ENCODE results near the gene DCUN1D2. TPM values are rescaled to one million over a fixed set of nuclear protein-coding genes. Genes with fewer than 3 reads are reported as not detected.

The DCUN1D2 gene
- total RNA-seq, 3 donors from 2014 or later, result 15.8 to 22.4 (median 16.4) TPM

DNA sequence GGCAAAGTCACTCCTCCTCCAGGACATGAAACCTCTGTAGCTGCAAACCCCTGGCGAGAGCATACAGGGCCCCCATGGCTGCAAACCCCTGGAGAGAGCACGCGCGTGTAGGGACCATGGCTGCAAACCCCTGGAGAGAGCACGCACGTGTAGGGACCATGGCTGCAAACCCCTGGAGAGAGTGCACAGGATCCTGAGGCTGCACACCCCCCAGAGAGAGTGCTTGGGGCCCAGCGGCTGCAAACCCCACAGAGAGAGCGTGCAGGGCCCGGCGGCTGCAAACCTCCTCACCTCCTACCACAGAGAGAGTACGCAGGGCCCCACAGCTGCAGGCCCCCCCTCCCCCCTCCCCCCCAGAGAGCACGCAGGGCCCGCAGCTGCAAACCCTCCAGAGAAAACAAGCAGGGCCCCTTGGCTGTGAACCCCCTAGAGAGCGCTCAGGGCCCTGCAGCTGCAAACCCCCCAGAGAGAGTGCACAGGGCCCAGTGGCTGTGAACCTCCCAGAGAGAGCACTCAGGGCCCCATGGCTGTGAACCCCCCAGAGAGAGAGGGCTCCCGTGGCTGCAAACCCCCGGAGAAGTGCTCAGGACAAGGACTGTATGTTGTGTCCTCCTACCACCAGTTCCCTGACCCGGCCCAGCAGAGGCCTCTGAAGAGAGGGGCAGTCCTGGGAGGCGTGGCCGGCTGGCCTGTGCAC lies 44.6 kb downstream of the DCUN1D2 start:
- Histone ChIP-seq H3K9me3 (no peaks in the 10 kb centered on the region), H3K27ac (no peak overlapping the region), H3K4me3 (no peak overlapping the region), H3K36me3 (no peaks in the 10 kb centered on the region), H3K4me1 (no peaks in the 10 kb centered on the region), H3K27me3 (no peaks in the 10 kb centered on the region)
- intact Hi-C loops (cut with DNase I; ENCODE audit: low total_unique reads), result no loop called here
- TF ChIP-seq POLR2A (IDR thresholded peaks at IDR 0.05) (no peak), POLR2AphosphoS5 (IDR thresholded peaks at IDR 0.05) (no peak)
- TF ChIP-seq, protein P1, sequence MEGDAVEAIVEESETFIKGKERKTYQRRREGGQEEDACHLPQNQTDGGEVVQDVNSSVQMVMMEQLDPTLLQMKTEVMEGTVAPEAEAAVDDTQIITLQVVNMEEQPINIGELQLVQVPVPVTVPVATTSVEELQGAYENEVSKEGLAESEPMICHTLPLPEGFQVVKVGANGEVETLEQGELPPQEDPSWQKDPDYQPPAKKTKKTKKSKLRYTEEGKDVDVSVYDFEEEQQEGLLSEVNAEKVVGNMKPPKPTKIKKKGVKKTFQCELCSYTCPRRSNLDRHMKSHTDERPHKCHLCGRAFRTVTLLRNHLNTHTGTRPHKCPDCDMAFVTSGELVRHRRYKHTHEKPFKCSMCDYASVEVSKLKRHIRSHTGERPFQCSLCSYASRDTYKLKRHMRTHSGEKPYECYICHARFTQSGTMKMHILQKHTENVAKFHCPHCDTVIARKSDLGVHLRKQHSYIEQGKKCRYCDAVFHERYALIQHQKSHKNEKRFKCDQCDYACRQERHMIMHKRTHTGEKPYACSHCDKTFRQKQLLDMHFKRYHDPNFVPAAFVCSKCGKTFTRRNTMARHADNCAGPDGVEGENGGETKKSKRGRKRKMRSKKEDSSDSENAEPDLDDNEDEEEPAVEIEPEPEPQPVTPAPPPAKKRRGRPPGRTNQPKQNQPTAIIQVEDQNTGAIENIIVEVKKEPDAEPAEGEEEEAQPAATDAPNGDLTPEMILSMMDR (IDR thresholded peaks at IDR 0.05), result no peak
- peak in 1 of 2 donors; percentile 35 for DNase-seq (ENCODE audit: low spot score in 2 of 2)

DNA sequence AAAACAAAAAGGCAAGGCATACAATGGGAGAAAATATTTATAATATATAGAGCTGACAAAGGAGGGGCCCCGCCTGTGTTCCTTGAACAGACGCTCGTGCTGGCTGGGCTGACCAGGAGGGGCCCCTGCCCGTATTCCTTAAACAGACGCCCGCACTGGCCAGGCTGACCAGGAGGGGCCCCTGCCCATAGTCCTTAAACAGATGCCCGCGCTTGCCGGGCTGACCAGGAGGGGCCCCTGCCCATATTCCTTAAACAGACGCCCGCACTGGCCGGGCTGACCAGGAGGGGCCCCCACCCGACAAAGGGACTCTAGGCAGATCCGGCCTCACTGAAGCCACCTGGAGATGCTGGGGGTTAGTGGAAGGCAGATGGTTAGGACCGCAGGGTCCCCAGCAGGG lies 46.5 kb downstream of the DCUN1D2 start:
- Histone ChIP-seq H3K27ac (no peak overlapping the region), H3K4me3 (no peak overlapping the region), H3K36me3 (no peaks in the 10 kb centered on the region), H3K9me3 (no peaks in the 10 kb centered on the region), H3K4me1 (no peaks in the 10 kb centered on the region), H3K27me3 (no peaks in the 10 kb centered on the region)
- TF ChIP-seq, protein P1 (IDR thresholded peaks at IDR 0.05), result no peak
- TF ChIP-seq POLR2A (IDR thresholded peaks at IDR 0.05) (no peak), POLR2AphosphoS5 (IDR thresholded peaks at IDR 0.05) (no peak)
- intact Hi-C loops (cut with DNase I; ENCODE audit: low total_unique reads), result no loop called here
- DNase-seq (ENCODE audit: low spot score in 2 of 2), result peak in 1 of 2 donors; percentile 20

DNA sequence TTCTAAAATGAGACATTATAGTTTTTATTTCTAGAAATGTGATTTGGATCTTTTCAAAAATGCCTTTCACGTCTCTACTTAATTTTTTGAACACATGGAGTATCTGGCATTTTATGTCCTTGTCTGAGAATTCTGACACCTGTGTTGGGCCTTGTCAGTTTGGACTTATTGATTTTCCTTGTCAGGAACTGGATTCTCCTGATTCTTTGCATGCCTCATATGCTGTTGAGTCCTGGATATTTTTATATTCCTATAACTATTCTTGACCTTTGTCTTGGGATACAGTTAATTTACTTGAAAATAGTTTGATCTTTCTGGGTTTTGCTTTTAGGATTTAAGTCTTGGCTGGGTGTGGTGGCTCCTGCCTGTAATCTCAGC lies 47.5 kb downstream of the DCUN1D2 start:
- Histone ChIP-seq H3K36me3 (no peaks in the 10 kb centered on the region), H3K4me1 (no peaks in the 10 kb centered on the region), H3K27ac (no peak overlapping the region), H3K9me3 (no peaks in the 10 kb centered on the region), H3K27me3 (no peaks in the 10 kb centered on the region), H3K4me3 (no peak overlapping the region)
- TF ChIP-seq, protein P1 (IDR thresholded peaks at IDR 0.05), result no peak
- TF ChIP-seq POLR2A (IDR thresholded peaks at IDR 0.05) (no peak), POLR2AphosphoS5 (IDR thresholded peaks at IDR 0.05) (no peak)
- intact Hi-C loops (cut with DNase I; ENCODE audit: low total_unique reads), result no loop called here
- DNase-seq (ENCODE audit: low spot score in 2 of 2), result no peak

DNA sequence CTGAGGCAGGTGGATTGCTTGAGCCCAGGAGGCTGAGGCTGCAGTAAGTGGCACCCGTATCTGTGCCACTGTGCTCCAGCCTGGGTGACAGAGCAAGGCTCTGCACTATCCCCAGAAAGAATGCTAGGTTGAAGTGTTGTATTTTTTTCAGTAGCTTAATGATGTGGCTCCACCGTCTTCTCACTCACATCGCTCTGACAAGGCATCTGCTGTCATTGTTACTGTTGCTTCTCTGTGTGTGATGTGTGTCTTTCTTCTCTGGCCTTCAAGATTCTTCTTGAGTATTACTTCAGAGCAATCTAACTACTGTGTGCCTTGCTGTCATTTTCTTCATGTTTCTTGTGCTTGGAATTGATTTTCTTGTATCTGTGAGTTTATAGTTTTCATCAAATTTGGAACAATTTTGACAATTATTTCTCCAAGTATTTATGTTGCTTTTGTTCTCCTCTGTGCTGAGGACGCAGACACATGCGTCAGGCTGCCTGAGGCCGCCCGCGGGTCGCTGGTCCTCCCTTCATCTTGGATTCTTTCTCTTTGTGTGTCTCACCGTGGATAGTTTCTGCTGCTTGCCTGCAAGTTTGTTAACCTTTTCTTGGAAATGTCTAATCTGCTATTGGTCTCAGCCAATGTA lies 48.0 kb downstream of the DCUN1D2 start:
- H3K36me3 ChIP-seq, result no peaks in the 10 kb centered on the region
- H3K9me3 ChIP-seq, result no peaks in the 10 kb centered on the region
- H3K4me1 ChIP-seq, result no peaks in the 10 kb centered on the region
- DNase-seq (ENCODE audit: low spot score in 2 of 2), result peak in 1 of 2 donors; percentile 12
- TF ChIP-seq, protein P1 (IDR thresholded peaks at IDR 0.05), result no peak
- TF ChIP-seq POLR2AphosphoS5 (IDR thresholded peaks at IDR 0.05) (no peak), POLR2A (IDR thresholded peaks at IDR 0.05) (no peak)
- intact Hi-C loops (cut with DNase I; ENCODE audit: low total_unique reads), result no loop called here
- no peaks in the 10 kb centered on the region for H3K27me3 ChIP-seq
- no peak overlapping the region for H3K27ac ChIP-seq
- H3K4me3 ChIP-seq, result no peak overlapping the region

DNA sequence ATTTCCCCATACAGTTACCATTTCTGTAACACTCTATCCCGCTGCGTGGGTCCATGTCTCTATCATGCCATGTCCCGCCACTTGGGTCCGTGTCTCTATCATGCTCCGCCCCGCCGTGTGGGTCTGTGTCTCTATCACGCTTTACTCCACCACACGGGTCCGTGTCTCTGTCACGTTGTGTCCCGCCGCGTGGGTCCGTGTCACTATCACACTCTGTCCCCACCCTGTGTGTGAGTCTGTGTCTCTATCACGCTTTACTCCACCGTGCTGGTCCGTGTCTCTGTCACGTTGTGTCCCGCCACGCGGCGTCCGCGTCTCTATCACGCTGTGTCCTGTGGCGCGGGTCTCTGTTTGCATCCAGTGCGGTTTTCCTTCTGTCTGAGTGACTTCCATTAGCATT lies 48.9 kb downstream of the DCUN1D2 start:
- no peaks in the 10 kb centered on the region for H3K27me3 ChIP-seq
- TF ChIP-seq, protein P1 (IDR thresholded peaks at IDR 0.05), result no peak
- TF ChIP-seq POLR2AphosphoS5 (IDR thresholded peaks at IDR 0.05), result no peak
- TF ChIP-seq POLR2A (IDR thresholded peaks at IDR 0.05), result no peak
- intact Hi-C loops (cut with DNase I; ENCODE audit: low total_unique reads), result no loop called here
- H3K4me1 ChIP-seq, result no peaks in the 10 kb centered on the region
- H3K4me3 ChIP-seq, result no peak overlapping the region
- H3K9me3 ChIP-seq, result no peaks in the 10 kb centered on the region
- H3K27ac ChIP-seq, result no peak overlapping the region
- H3K36me3 ChIP-seq, result no peaks in the 10 kb centered on the region
- DNase-seq (ENCODE audit: low spot score in 2 of 2), result peak in 1 of 2 donors; percentile 33

Data from breast epithelium (tissue), 4 donors.